Liver (tissue), 3 donors: ENCODE results near the gene FEZ2.

Experiments used
- GABPA ChIP-seq, 2 donors: IDR thresholded peaks in 1 of 2; conservative IDR thresholded peaks in 1 of 2; 2 replicates each; pipeline ENCODE4 v1.6.1; 2016; ENCODE audit warnings: antibody characterized with exemption in 2 of 2, mild to moderate bottlenecking in 1 of 2, moderate library complexity in 1 of 2
- HNF4A ChIP-seq, 2 donors: conservative IDR thresholded peaks; 2 replicates each; pipeline ENCODE4 v1.6.1; 2016; ENCODE audit warnings: antibody characterized with exemption in 2 of 2, mild to moderate bottlenecking in 2 of 2
- JUND ChIP-seq, 2 donors: IDR thresholded peaks; 2 replicates each; pipeline ENCODE4 v1.6.1; 2016; ENCODE audit warnings: antibody characterized with exemption in 2 of 2
- NR2F2 ChIP-seq: IDR thresholded peaks from 2 replicates; pipeline ENCODE4 v1.6.1; 2016; ENCODE audit warnings: antibody characterized with exemption
- RAD21 ChIP-seq, 2 donors: IDR thresholded peaks; 2 replicates each; pipeline ENCODE4 v1.6.1; 2016; ENCODE audit warnings: antibody characterized with exemption in 2 of 2, mild to moderate bottlenecking in 2 of 2
- RXRA ChIP-seq, 2 donors: IDR thresholded peaks; 2 replicates each; pipeline ENCODE4 v1.6.1; 2017 to 2018; ENCODE audit warnings: antibody characterized with exemption in 2 of 2, mild to moderate bottlenecking in 1 of 2
- SP1 ChIP-seq: IDR thresholded peaks from 2 replicates; pipeline ENCODE4 v1.6.1; 2018; ENCODE audit warnings: antibody characterized with exemption, mild to moderate bottlenecking
- YY1 ChIP-seq: IDR thresholded peaks from 2 replicates; pipeline ENCODE4 v1.6.1; 2016; ENCODE audit warnings: antibody characterized with exemption, mild to moderate bottlenecking
- TF ChIP-seq, protein P1 (sequence below): IDR thresholded peaks from 2 replicates; pipeline ENCODE4 v1.6.1; 2016; ENCODE audit warnings: antibody characterized with exemption
- TF ChIP-seq, protein P2 (sequence below): fragments of 150-350 bp; IDR thresholded peaks from 2 replicates; pipeline ENCODE4 v1.5.1; 2017; ENCODE audit warnings: improper control_type of control experiment, low read depth, low read length; ENCODE audit not compliant: missing input control
- TF ChIP-seq, protein P3 (sequence below): IDR thresholded peaks from 2 replicates; pipeline ENCODE4 v1.6.1; 2016; ENCODE audit warnings: antibody characterized with exemption, mild to moderate bottlenecking
- TF ChIP-seq, protein P4 (sequence below): IDR thresholded peaks from 2 replicates; pipeline ENCODE4 v1.6.1; 2016; ENCODE audit warnings: antibody characterized with exemption
- TF ChIP-seq, protein P5 (sequence below): IDR thresholded peaks from 2 replicates; pipeline ENCODE4 v1.6.1; 2016; ENCODE audit warnings: antibody characterized with exemption
- donor health status: healthy.
- donor health status: healthy.

DNA sequence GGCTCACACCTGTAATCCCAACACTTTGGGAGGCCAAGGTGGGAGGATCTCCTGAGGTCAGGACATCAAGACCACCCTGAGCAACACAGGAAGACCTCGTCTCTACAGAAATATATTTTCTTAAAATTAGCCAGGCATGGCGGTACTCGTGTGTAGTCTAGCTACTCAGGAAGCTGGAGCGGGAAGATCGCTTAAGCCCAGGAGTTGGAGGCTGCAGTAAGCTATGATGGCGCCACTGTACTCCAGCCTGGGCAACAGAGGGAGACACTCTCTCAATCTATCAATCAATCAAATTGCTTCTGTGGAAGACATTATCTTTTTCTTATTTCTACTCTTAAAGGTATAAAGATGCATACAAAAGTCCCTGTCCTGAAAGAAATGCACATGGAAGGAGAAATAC, 11.3 kb downstream of the FEZ2 start:
- no peak for TF ChIP-seq RAD21 (IDR thresholded peaks at IDR 0.05)
- no peak for TF ChIP-seq NR2F2
- no peak for TF ChIP-seq SP1
- TF ChIP-seq JUND (IDR thresholded peaks at IDR 0.05), result no peak
- TF ChIP-seq, protein P1, sequence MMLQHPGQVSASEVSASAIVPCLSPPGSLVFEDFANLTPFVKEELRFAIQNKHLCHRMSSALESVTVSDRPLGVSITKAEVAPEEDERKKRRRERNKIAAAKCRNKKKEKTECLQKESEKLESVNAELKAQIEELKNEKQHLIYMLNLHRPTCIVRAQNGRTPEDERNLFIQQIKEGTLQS, result no peak
- TF ChIP-seq, protein P2, sequence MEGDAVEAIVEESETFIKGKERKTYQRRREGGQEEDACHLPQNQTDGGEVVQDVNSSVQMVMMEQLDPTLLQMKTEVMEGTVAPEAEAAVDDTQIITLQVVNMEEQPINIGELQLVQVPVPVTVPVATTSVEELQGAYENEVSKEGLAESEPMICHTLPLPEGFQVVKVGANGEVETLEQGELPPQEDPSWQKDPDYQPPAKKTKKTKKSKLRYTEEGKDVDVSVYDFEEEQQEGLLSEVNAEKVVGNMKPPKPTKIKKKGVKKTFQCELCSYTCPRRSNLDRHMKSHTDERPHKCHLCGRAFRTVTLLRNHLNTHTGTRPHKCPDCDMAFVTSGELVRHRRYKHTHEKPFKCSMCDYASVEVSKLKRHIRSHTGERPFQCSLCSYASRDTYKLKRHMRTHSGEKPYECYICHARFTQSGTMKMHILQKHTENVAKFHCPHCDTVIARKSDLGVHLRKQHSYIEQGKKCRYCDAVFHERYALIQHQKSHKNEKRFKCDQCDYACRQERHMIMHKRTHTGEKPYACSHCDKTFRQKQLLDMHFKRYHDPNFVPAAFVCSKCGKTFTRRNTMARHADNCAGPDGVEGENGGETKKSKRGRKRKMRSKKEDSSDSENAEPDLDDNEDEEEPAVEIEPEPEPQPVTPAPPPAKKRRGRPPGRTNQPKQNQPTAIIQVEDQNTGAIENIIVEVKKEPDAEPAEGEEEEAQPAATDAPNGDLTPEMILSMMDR, result no peak
- TF ChIP-seq RXRA (IDR thresholded peaks at IDR 0.05), result no peak
- no peak for TF ChIP-seq YY1
- TF ChIP-seq, protein P3, sequence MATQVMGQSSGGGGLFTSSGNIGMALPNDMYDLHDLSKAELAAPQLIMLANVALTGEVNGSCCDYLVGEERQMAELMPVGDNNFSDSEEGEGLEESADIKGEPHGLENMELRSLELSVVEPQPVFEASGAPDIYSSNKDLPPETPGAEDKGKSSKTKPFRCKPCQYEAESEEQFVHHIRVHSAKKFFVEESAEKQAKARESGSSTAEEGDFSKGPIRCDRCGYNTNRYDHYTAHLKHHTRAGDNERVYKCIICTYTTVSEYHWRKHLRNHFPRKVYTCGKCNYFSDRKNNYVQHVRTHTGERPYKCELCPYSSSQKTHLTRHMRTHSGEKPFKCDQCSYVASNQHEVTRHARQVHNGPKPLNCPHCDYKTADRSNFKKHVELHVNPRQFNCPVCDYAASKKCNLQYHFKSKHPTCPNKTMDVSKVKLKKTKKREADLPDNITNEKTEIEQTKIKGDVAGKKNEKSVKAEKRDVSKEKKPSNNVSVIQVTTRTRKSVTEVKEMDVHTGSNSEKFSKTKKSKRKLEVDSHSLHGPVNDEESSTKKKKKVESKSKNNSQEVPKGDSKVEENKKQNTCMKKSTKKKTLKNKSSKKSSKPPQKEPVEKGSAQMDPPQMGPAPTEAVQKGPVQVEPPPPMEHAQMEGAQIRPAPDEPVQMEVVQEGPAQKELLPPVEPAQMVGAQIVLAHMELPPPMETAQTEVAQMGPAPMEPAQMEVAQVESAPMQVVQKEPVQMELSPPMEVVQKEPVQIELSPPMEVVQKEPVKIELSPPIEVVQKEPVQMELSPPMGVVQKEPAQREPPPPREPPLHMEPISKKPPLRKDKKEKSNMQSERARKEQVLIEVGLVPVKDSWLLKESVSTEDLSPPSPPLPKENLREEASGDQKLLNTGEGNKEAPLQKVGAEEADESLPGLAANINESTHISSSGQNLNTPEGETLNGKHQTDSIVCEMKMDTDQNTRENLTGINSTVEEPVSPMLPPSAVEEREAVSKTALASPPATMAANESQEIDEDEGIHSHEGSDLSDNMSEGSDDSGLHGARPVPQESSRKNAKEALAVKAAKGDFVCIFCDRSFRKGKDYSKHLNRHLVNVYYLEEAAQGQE, result no peak
- TF ChIP-seq, protein P4, sequence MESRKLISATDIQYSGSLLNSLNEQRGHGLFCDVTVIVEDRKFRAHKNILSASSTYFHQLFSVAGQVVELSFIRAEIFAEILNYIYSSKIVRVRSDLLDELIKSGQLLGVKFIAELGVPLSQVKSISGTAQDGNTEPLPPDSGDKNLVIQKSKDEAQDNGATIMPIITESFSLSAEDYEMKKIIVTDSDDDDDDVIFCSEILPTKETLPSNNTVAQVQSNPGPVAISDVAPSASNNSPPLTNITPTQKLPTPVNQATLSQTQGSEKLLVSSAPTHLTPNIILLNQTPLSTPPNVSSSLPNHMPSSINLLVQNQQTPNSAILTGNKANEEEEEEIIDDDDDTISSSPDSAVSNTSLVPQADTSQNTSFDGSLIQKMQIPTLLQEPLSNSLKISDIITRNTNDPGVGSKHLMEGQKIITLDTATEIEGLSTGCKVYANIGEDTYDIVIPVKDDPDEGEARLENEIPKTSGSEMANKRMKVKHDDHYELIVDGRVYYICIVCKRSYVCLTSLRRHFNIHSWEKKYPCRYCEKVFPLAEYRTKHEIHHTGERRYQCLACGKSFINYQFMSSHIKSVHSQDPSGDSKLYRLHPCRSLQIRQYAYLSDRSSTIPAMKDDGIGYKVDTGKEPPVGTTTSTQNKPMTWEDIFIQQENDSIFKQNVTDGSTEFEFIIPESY, result no peak
- TF ChIP-seq, protein P5, sequence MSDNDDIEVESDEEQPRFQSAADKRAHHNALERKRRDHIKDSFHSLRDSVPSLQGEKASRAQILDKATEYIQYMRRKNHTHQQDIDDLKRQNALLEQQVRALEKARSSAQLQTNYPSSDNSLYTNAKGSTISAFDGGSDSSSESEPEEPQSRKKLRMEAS, result no peak
- no peak for TF ChIP-seq HNF4A (conservative IDR thresholded peaks at IDR 0.05)
- no peak for TF ChIP-seq GABPA (IDR thresholded peaks at IDR 0.05 in 1 of 2, conservative IDR thresholded peaks at IDR 0.05 in 1 of 2)
